GM23338 (cell line): ENCODE data around the gene HNRNPC. TPM values are rescaled to one million over a fixed set of nuclear protein-coding genes. Genes with fewer than 3 reads are reported as not detected.

Source experiments
- ATAC-seq: fragments of 200-7000 bp; cut with Tn5 transposase; 3 replicates; pipeline ENCODE4 v1.9.1; 2020
- DNase-seq: peaks from one replicate; pipeline ENCODE4 v3.0.0-alpha.2; 2015; ENCODE audit warnings: low spot score
- H2AFZ ChIP-seq: fragments of 200-600 bp; sonication (generic); 2 replicates; pipeline ENCODE4 v1.8.0; 2016; ENCODE audit warnings: antibody characterized with exemption, mild to moderate bottlenecking, moderate library complexity
- H3F3A ChIP-seq: fragments of 200-600 bp; sonication (generic); replicated peaks from 2 replicates; pipeline ENCODE4 v1.8.0; 2017; ENCODE audit warnings: antibody characterized with exemption, mixed run types, low read depth
- H3K27ac ChIP-seq: fragments of 200-600 bp; sonication (generic); 2 replicates; pipeline ENCODE4 v1.6.1; 2016; ENCODE audit warnings: low read depth
- H3K27me3 ChIP-seq: fragments of 200-600 bp; sonication (generic); 2 replicates; pipeline ENCODE4 v1.8.0; 2016; ENCODE audit warnings: mild to moderate bottlenecking, mixed run types, moderate library complexity; ENCODE audit not compliant: insufficient read depth
- H3K36me3 ChIP-seq: fragments of 200-600 bp; sonication (generic); 2 replicates; pipeline ENCODE4 v1.8.0; 2016; ENCODE audit warnings: mild to moderate bottlenecking; ENCODE audit not compliant: insufficient read depth
- H3K4me1 ChIP-seq: fragments of 200-600 bp; sonication (generic); 2 replicates; pipeline ENCODE4 v1.8.0; 2016; ENCODE audit warnings: mild to moderate bottlenecking, moderate library complexity; ENCODE audit not compliant: insufficient read depth
- H3K4me2 ChIP-seq: fragments of 200-600 bp; sonication (generic); 2 replicates; pipeline ENCODE4 v1.7.1; 2017; ENCODE audit warnings: mixed run types
- H3K4me3 ChIP-seq: fragments of 200-600 bp; sonication (generic); 2 replicates; pipeline ENCODE4 v1.6.1; 2016; ENCODE audit warnings: mixed run types
- H3K79me2 ChIP-seq: fragments of 200-600 bp; sonication (generic); replicated peaks from 2 replicates; pipeline ENCODE4 v1.8.0; 2017; ENCODE audit warnings: mild to moderate bottlenecking; ENCODE audit not compliant: insufficient read depth
- H3K9me2 ChIP-seq: fragments of 200-600 bp; sonication (generic); 2 replicates; pipeline ENCODE4 v1.8.0; 2017; ENCODE audit not compliant: insufficient read depth
- H4K20me1 ChIP-seq: fragments of 200-600 bp; sonication (generic); replicated peaks from 2 replicates; pipeline ENCODE4 v1.8.0; 2017; ENCODE audit warnings: mild to moderate bottlenecking; ENCODE audit not compliant: insufficient read depth
- H3K27ac Mint-ChIP-seq: 2 replicates; pipeline ENCODE4 v1.8.0; 2020; ENCODE audit warnings: inconsistent platforms, mild to moderate bottlenecking, moderate library complexity, mixed read lengths
- H3K27me3 Mint-ChIP-seq: 3 replicates; pipeline ENCODE4 v1.8.0; 2022; ENCODE audit warnings: low read depth, mild to moderate bottlenecking, moderate library complexity, mixed read lengths, inconsistent platforms; ENCODE audit not compliant: insufficient read depth, poor library complexity
- H3K36me3 Mint-ChIP-seq: 3 replicates; pipeline ENCODE4 v1.8.0; 2021; ENCODE audit warnings: low read depth, mild to moderate bottlenecking, inconsistent platforms, moderate library complexity, mixed read lengths
- H3K4me1 Mint-ChIP-seq: 3 replicates; pipeline ENCODE4 v1.8.0; 2020; ENCODE audit warnings: mild to moderate bottlenecking, inconsistent platforms, mixed read lengths
- H3K4me3 Mint-ChIP-seq: 3 replicates; pipeline ENCODE4 v1.8.0; 2021; ENCODE audit warnings: moderate library complexity, mild to moderate bottlenecking, inconsistent platforms, mixed read lengths
- H3K9me3 Mint-ChIP-seq: 3 replicates; pipeline ENCODE4 v1.8.0; 2020; ENCODE audit warnings: moderate library complexity, mild to moderate bottlenecking, inconsistent platforms, mixed read lengths
- CREB1 ChIP-seq: fragments of 250-450 bp; sonication (Bioruptor Pico); IDR thresholded peaks from 2 replicates; pipeline ENCODE4 v1.5.0; 2020; ENCODE audit warnings: low read depth, mild to moderate bottlenecking, moderate library complexity
- EZH2 ChIP-seq: fragments of 200-600 bp; sonication (generic); IDR thresholded peaks from one replicate; pipeline ENCODE4 v1.8.0; 2017; ENCODE audit warnings: antibody characterized with exemption, mild to moderate bottlenecking, low read depth; ENCODE audit not compliant: unreplicated experiment
- JUNB ChIP-seq: IDR thresholded peaks from one replicate; pipeline ENCODE4 v1.6.1; 2016; ENCODE audit warnings: antibody characterized with exemption; ENCODE audit not compliant: unreplicated experiment
- NANOG ChIP-seq: IDR thresholded peaks from 2 replicates; pipeline ENCODE4 v1.6.1; 2016; ENCODE audit warnings: antibody characterized with exemption, borderline replicate concordance
- POLR2AphosphoS5 ChIP-seq: IDR thresholded peaks from 2 replicates; pipeline ENCODE4 v1.6.1; 2016; ENCODE audit warnings: antibody characterized with exemption, low read depth
- STAT1 ChIP-seq: IDR thresholded peaks from one replicate; pipeline ENCODE4 v1.6.1; 2016; ENCODE audit warnings: antibody characterized with exemption; ENCODE audit not compliant: unreplicated experiment
- ZNF114 ChIP-seq: fragments of 250-450 bp; sonication (Bioruptor Pico); IDR thresholded peaks from 2 replicates; pipeline ENCODE4 v1.5.0; 2020; ENCODE audit warnings: mild to moderate bottlenecking, moderate library complexity
- ZNF331 ChIP-seq: fragments of 250-450 bp; sonication (Bioruptor Pico); IDR thresholded peaks from 2 replicates; pipeline ENCODE4 v1.5.0; 2020; ENCODE audit warnings: low read depth, mild to moderate bottlenecking, moderate library complexity
- polyA plus RNA-seq: library from polyadenylated mRNA; unstranded; fragments of >200 nt; fragmentation: Nextera tagmentation; extraction: Ambion mirVana; gene quantifications from 2 replicates; pipeline ENCODE4 v1.2.1, GENCODE V29; 2016
- total RNA-seq: library from RNA; depleted of rRNA; stranded (reverse); fragments of >200 nt; shearing (Covaris generic); gene quantifications from 2 replicates; pipeline ENCODE4 v1.2.3, GENCODE V29; 2014
- TF ChIP-seq, protein P1 (sequence below): fragments of 250-450 bp; sonication (Bioruptor Pico); IDR thresholded peaks from 2 replicates; pipeline ENCODE4 v1.5.0; 2020; ENCODE audit warnings: mild to moderate bottlenecking, moderate library complexity

The HNRNPC gene
- total and polyA plus RNA-seq, 2 experiments from 2014 or later: 1,259 to 1,296 TPM

DNA sequence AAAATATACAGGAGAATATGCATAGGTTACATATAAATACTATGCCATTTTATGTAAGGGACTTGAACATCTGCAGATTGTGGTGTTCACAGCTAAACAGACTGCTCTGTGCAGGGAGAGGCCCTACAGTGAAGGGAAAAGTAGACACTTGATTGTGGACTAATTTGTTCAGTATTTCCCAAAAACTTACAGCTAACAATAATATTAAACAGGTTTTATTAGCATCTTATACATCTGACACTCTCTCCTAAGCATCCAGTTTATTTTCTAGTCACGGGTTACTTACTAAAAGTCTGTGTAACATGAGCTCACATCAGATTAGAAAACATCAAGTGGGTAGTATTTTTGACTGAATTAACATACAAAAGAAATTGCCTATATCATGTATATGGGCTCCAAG lies 60.1 kb downstream of the HNRNPC start:
- Mint-ChIP-seq H3K27me3 (peaks cover 27% of the 10 kb centered on the region), H3K36me3 (peaks cover 78% of the 10 kb centered on the region), H3K27ac (no peak overlapping the region), H3K4me3 (no peak overlapping the region), H3K4me1 (peaks cover 77% of the 10 kb centered on the region), H3K9me3 (no peaks in the 10 kb centered on the region; the same call in 2 of the 3 replicates)
- H3K27ac ChIP-seq: no peak overlapping the region; the same call in 1 of the 2 replicates
- H3K4me2 ChIP-seq: no peak overlapping the region
- ATAC-seq: no peak
- peaks cover 62% of the 10 kb centered on the region for H4K20me1 ChIP-seq
- H3K4me1 ChIP-seq: peaks cover 44% of the 10 kb centered on the region
- no peaks in the 10 kb centered on the region for H3K9me2 ChIP-seq
- H3F3A ChIP-seq: peaks cover 74% of the 10 kb centered on the region
- TF ChIP-seq, protein P1, sequence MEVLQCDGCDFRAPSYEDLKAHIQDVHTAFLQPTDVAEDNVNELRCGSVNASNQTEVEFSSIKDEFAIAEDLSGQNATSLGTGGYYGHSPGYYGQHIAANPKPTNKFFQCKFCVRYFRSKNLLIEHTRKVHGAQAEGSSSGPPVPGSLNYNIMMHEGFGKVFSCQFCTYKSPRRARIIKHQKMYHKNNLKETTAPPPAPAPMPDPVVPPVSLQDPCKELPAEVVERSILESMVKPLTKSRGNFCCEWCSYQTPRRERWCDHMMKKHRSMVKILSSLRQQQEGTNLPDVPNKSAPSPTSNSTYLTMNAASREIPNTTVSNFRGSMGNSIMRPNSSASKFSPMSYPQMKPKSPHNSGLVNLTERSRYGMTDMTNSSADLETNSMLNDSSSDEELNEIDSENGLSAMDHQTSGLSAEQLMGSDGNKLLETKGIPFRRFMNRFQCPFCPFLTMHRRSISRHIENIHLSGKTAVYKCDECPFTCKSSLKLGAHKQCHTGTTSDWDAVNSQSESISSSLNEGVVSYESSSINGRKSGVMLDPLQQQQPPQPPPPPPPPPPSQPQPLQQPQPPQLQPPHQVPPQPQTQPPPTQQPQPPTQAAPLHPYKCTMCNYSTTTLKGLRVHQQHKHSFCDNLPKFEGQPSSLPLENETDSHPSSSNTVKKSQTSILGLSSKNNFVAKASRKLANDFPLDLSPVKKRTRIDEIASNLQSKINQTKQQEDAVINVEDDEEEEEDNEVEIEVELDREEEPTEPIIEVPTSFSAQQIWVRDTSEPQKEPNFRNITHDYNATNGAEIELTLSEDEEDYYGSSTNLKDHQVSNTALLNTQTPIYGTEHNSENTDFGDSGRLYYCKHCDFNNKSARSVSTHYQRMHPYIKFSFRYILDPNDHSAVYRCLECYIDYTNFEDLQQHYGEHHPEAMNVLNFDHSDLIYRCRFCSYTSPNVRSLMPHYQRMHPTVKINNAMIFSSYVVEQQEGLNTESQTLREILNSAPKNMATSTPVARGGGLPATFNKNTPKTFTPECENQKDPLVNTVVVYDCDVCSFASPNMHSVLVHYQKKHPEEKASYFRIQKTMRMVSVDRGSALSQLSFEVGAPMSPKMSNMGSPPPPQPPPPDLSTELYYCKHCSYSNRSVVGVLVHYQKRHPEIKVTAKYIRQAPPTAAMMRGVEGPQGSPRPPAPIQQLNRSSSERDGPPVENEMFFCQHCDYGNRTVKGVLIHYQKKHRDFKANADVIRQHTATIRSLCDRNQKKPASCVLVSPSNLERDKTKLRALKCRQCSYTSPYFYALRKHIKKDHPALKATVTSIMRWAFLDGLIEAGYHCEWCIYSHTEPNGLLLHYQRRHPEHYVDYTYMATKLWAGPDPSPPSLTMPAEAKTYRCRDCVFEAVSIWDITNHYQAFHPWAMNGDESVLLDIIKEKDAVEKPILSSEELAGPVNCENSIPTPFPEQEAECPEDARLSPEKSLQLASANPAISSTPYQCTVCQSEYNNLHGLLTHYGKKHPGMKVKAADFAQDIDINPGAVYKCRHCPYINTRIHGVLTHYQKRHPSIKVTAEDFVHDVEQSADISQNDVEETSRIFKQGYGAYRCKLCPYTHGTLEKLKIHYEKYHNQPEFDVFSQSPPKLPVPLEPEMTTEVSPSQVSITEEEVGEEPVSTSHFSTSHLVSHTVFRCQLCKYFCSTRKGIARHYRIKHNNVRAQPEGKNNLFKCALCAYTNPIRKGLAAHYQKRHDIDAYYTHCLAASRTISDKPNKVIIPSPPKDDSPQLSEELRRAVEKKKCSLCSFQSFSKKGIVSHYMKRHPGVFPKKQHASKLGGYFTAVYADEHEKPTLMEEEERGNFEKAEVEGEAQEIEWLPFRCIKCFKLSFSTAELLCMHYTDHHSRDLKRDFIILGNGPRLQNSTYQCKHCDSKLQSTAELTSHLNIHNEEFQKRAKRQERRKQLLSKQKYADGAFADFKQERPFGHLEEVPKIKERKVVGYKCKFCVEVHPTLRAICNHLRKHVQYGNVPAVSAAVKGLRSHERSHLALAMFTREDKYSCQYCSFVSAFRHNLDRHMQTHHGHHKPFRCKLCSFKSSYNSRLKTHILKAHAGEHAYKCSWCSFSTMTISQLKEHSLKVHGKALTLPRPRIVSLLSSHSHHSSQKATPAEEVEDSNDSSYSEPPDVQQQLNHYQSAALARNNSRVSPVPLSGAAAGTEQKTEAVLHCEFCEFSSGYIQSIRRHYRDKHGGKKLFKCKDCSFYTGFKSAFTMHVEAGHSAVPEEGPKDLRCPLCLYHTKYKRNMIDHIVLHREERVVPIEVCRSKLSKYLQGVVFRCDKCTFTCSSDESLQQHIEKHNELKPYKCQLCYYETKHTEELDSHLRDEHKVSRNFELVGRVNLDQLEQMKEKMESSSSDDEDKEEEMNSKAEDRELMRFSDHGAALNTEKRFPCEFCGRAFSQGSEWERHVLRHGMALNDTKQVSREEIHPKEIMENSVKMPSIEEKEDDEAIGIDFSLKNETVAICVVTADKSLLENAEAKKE (CRISPR knock-in tag): no peak
- no peak for TF ChIP-seq CREB1 (CRISPR knock-in tag)
- no peak for TF ChIP-seq ZNF114 (CRISPR knock-in tag)
- no peak for TF ChIP-seq JUNB
- TF ChIP-seq EZH2: no peak
- TF ChIP-seq STAT1: no peak
- TF ChIP-seq NANOG: no peak
- no peak for TF ChIP-seq ZNF331 (CRISPR knock-in tag)
- no peak for TF ChIP-seq POLR2AphosphoS5
- no peak overlapping the region for H2AFZ ChIP-seq
- H3K4me3 ChIP-seq: no peak overlapping the region
- H3K36me3 ChIP-seq: peaks cover 61% of the 10 kb centered on the region
- DNase-seq: no peak
- H3K27me3 ChIP-seq: no peaks in the 10 kb centered on the region
- peaks cover 26% of the 10 kb centered on the region for H3K79me2 ChIP-seq
